NCI-H2196 treated with DMSO at 0.1 percent for 48 hours (cell line): ENCODE measurements around the gene RNF19B.

ENCODE experiments used
- DNase-seq: peaks from one replicate; lab custom pipeline; 2025; ENCODE audit not compliant: unreplicated experiment; lab: John Stamatoyannopoulos, UW

The RNF19B gene

DNA sequence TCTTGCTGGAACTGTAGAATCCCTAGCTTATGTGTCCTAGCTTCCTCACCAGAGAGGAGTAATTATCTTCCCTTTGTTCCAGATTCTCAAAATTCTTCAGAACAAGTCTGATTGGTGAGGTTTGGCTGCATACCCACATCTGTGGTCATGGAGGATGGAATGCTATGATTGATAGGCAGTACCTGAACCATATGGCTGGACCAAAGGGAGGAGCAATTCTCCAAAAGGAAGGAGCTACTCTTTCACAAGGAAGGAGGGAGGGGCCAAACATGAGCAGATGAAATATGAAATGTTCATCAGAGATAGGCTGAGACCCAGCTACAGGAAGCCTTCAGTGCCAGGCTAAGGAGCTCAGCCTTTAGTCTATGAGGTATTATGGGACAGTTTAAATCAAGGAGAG, 5.0 kb upstream of the RNF19B start:
- DNase-seq, result peak; percentile 12

DNA sequence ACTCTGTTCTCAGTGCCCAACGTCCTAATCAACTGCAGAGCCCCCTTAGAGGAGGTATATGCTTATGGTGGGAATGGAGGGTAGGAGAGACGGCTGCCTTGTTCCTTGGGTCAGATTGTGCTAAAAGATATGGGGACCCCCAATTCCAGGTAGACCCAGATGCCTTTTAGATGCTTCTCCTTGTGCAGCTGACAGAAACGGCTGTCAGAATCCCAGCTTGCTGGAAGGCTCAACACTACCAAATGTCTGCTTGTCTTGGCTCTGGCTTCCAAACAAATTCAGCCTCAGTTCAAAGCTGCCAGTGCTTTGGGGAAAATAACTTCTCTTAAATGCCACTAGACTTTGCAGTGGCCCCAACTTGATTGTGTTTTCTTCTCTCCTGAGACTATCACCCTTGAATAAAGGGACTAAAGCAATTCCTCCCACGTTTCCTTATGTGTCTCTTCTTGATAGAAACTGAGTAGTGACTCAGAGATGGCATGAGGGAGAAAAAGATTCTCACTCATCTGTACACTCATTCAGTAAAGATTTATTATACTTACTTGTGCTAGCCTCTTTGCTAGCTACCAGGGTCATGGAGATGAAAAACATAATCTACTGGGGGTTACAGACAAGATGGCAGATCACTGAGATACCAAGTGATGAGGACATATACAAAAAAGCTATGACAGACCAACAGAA, 3.4 kb upstream of the RNF19B start:
- DNase-seq, result no peak

DNA sequence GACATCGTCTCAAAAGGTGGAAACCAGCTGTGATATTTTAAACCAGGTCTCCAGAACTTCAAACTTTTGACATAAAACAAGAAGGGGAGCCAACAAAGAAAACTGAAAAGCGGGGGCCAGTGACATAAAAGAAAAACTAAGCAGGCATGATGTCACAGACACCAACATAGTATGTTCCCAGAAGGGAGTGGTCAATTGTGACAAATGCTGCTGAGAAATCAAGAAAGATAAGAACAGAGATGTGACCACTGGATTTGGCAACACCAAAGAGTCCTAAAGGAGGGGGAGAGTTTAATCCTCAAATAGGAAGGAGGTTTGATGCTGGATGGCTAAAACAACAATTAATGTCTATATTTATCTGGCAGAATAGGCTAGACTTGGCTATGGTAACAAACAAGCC, 2.3 kb upstream of the RNF19B start:
- DNase-seq, result no peak

DNA sequence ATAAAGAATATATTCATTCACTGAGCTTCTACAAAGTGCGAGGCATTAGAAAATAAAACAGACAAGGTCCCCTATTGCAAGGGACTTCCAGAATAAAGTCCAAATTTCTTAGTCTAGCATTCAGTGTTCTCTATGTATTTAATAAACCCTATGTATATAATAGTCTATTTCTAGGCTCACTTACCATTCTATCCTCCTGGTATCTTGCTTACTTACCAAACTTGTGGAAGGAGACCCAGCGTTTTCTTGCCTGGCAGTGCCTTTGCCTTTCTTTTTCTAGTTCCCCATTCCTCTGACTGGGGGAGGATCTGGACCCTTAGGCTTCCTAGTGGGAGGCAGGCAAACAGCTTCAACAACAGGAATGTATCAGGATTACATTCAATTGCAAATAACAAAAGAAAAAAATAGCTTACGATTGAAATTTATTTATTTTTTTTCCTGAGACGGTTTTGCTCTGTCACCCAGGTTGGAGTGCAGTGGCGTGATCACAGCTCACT, 690 bp upstream of the RNF19B start:
- DNase-seq, result no peak

DNA sequence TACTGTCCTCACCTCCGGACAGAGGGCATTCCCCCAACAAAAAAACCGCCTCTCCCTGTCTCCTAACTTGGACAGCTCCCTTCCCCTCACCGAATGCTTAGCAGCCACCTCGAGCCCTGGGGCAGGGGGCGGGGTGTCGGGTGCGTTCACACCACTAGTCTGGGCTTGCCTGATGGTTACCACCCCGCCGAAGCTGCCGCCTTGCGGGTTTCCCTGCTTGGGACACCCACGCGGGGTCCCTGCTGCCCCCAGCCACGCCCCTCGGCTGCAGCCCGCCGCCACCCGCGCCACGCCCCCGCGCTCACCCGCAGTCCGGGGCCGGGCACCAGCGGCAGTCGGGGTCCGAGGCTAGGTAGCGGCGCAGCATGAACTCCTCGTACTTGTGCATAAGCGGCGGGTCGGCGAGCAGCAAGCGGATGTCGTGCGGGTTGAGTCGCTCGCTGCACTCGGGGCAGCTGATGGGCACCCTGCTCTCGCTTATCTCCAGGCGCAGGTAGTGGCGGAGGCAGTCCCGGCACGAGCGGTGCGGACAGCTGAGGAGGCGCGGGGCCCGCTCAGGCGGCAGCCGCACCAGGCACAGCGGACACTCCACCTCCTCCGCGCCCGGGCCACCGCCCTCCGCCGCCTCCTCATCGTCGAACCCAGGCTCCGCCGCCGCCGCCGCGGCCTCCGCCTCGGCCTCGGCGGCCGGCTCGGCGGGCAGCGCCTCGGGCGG, 706 bp downstream of the RNF19B start:
- no peak for DNase-seq

DNA sequence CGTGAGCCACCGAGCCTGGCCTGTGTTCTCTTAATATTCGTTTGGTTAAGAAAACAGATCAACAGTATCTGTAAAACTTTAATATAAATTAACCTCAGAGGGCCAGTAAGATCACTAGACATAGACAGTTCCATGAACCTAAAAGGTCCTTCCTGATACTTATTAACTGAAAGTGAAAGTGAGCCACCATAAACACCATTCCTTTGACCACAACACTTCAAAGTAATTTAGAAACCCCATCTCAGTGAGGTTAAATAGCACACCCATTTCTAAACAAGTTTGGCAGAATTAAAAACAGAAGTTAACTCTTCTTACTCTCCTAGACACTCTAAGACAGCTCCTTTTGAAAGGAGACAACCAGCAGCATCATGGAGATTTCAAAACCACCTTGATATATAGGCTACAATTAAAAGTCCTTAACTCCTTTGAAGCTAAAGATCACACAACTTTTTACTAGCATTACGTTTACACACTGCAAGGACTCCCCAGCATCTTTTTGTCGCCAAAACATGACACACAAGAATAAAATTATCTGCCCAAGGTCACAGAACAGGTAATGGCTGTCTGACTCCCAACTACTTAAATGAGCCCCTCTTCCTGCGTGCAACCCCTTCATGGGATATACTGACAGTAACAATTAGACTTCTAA, 2.2 kb downstream of the RNF19B start:
- DNase-seq, result no peak

DNA sequence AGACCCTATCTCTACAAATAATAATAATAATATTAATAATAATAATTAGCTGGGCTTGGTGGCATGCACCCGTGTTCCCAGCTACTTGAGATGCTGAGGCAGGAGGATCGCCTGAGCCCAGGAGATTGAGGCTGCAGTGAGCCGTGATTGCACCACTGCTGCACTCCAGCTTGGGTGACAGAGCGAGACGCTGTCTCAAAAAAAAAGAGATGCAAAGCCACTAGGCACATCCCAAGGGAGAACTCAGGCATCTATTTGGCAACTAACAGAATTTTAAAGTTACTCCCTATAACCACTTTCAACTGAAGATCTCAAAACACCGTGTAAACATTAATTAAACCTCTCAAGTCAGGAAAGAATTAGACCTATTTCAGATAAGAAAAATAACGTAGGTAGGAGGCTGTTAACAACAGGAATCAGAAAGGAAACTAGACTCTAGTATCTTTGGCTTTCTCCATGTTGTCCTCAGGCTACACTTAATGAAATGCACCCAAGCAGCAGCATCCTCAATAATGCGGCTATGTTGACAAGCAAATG, 3.7 kb downstream of the RNF19B start:
- DNase-seq, result no peak

DNA sequence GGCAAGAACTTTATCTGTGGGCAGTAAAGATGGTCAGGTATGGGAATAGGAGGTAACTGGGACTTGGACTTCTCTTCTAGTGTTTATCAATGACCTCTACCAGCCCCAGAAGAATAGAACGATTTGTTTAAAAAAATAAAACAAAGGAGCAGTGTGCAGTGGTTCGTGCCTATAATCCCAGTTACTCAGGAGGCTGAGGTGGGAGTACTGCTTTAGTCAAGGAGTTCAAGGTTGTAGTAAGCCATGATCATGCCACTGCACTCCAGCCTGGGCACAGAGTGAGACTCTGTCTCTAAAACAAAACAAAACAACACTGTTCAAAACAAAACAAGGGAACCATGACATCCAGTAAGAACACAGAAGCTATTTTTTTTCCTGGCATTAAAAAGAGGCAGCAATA, 4.3 kb downstream of the RNF19B start:
- DNase-seq, result no peak

DNA sequence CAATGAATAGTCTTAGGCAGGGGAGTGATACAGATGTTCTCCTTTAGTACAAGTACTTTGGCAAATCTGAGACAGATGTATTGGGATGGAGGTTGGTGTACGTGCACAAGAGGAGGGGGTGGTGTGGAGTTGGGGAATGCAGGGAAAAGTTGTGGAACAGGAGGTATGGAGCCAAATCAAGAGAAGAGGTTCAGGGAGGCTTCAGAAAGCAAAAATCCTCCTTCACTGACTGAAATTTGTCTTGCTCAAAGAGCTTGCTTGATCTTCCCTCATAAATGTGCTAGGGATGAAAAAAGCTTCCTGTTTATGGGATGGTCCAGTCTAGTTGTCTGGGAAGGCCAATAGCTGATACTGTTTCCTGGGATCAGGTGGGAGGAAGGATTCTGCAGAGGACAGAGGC, 5.8 kb downstream of the RNF19B start:
- DNase-seq, result no peak

DNA sequence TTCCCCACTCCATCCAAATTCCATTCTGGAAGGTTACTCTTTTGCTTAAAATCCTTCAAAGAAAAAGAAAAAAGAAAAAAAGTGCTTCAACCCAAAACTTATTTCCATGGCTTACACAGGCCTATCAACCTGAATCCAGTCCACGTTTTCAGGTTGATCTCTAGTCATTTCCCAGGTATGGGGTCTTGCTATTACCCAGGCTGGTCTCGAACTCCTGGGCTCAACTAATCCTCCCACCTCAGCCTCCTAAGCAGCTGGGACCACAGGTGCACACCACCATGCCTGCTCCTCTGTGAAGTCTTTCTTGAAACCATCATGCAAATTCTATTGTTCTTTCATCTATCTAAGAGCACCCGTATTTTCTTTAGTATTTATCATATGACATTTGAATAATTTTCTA, 7.6 kb downstream of the RNF19B start:
- DNase-seq, result no peak

DNA sequence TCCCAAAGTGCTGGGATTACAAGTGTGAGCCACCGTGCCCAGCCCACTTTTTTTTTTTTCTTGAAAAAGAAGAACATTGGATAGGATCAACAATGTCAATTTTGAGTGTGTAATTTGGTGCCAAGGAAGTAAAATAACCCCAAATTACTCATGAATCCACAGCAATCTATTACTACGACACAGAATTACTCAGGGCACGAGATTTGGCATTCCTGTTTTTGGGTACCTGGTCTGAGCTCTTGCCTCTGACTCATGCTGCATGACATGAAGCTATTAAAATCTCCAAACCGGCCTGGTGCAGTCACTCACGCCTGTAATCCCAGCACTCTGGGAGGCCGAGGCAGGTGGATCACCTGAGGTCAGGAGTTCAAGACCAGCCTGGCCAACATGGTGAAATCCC, 10.4 kb downstream of the RNF19B start:
- DNase-seq, result no peak

DNA sequence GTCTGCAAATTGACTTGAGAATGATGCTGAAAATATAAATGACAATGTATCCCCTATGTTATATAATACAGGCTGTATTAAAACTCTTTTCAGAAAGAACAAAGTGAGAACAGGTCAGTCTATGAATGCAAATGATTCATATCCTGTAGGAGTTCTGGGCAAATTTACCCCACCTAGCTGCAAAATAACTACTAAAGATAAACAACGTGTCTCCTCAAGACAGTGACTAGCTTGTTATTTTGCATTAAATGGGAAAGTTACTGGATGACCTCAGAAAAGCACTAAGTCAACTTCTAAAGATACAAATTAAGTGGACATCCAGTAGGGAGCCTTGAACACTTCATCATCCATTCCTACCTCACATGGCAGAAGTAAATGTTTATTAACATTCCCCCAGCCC, 11.1 kb downstream of the RNF19B start:
- no peak for DNase-seq

DNA sequence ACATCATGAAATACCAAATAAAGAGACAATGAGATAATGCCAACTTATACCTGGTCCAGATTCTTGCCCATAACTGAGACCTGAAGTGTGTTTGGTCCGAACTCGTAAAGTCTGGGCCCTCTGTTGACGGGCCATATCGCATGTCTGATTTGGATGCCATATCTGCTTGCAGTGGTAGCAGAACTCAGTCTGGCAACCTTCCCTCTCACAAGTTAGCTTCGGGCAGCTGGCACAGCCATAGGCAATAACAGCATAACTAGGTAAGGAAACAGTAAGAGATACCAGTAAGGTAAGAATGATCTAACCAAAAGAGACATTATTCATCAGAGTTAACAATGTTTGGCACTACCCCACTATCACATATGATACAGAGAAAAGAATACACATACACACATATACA, 15.1 kb downstream of the RNF19B start:
- DNase-seq, result peak; percentile 10

DNA sequence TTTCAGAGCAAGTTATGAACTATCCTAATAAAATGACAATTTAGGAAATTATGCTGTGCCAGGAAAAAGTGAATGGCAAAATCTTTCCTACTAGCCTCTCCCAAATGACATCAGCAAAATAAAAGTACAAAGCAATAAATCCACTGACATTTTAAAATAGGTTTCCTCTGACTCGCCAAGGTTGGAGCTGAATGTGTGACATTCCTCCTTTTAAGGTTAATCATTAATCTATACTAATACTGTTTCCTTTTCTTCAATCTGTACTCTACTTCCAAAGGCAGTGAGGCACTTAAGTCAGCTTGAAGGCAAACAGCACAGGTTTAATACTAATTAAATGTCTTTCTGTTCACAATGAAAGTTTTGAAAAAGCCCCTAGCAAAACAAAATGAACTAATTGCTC, 15.7 kb downstream of the RNF19B start:
- no peak for DNase-seq

DNA sequence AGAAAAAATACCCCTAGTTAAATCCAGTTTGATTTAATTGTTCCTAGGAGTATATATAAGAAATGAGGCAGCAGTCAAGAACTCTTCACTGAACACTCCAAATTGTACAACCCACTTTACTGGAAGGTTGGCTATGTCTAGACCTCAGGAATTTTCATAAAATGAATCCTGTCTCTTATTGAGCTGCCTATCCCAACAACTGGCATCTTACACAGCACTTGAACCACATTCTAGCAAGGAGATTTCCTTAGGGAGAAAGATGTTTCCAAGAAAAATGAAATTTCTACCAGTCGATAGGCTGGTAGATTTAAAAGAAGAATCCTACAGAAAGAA, 16.3 kb downstream of the RNF19B start:
- no peak for DNase-seq

DNA sequence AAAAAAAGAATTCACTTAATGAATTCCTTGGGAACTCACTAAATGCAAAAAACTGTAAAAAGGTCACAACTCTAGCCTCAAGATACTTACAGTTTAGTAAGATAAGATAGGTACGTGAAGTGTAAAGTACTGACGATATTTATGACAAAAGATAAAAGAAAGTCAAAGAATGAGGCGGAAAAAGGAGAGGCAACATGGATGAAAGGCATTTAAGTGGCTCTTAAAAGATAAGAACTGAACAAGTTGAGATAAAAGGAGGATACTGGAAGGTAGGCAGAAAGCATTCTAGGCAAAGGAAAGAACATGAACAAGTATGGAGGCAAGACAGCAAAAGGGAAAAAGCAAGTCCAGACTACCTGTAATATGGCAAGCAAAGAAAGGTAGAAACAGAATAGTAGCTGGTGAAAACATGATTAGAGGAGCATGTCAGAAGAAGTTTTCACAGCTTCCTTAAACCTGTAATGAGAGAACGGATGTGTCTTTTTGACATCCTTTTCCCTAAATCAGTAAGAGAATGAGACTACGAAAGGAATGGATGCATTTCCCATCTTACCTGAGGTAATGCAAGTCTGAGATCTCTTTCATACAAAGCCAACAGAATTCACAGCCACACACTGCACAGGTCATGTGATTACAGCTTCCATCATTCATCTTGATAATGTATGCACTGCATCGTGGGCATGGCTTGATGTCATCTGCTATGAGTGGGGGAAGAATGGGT, 16.8 kb downstream of the RNF19B start:
- no peak for DNase-seq

DNA sequence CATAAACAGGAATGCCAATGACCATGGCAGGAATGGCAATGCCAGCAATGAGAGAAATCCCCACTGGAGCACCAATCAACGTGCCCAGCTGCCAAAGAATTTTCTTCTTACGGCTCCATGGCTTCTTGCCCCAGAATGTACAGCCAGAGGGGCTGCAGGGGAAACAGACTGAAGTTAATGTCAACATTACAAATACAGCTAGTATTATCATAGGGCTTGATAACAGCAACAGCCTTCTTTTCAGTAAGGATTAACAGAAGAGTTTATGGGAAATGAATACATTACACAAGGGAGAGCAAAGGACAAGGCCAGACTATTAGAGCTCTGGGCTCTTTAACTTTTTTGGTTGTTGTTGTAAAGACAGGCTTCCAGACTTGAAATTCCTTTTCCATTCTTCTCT, 18.2 kb downstream of the RNF19B start:
- no peak for DNase-seq

DNA sequence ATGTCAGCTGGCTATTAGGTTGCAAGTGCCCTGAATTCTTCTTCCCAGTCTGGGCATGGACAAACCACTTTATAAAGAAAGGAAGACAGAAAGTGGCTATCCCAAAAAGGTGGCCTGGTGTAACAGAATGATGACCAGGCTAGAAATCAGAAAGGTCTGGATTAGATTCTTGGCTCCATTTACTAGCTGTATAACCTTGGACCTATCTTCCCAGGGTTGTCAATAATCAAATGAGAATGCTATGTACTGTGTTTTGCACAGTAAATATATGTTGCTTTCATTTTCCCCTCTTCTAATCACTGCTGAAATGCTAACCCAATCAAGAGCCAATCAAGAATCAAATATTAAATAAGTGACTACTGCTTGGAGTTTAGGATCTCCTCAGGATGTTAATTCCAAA, 20.4 kb downstream of the RNF19B start:
- no peak for DNase-seq

DNA sequence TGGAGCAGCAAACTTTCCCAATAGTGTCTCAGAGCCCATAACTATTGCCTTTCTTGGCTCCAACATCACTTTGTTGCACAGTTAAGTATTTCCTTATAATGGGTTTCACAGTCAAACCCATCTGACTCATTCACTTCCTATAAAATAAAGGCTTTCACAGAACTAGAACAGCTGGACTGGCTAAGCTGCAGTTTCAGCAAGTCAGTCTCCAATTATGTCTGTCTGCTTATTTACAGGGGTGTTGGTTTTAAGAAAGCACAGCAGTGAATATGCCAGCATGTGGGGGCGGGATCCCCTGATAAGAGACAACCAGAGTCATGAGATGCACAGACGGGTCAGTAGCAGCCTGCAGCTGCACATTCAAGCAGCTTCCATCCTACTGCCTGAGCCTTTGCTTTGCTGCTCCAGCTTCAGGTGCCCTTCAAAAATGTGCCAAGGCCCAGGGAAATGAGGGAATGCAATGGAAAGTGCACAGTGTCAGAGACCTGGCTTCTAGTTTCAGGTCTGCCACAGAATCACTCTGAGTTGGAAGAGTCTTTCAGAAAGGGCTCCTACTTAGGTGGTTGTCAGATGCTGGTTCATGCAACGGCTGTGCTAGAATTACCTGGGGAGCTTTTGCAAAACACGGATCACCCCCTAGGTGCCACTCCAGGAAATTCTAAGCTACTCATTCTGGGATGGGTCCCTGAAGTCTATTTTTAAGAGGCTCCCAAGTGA, 24.8 kb downstream of the RNF19B start:
- DNase-seq, result no peak

DNA sequence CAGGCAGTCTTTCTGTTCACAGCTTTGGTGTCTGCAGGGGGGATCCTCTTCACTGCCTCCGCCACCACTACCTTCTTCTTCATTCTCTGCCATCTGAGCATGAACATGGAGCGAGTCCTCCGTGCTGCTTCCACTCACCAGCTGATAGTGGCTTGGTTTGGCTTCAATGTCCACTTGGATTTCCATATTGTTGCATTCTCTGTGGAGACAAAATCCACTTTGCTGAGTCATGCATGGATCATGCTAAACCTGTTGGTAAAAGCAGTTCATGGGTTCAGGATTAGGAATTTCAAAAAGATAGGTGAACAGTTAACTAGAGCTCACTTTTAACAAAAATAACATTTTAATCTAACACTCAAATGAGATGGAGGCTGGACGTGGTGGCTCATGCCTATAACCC, 27.5 kb downstream of the RNF19B start:
- DNase-seq, result no peak

DNA sequence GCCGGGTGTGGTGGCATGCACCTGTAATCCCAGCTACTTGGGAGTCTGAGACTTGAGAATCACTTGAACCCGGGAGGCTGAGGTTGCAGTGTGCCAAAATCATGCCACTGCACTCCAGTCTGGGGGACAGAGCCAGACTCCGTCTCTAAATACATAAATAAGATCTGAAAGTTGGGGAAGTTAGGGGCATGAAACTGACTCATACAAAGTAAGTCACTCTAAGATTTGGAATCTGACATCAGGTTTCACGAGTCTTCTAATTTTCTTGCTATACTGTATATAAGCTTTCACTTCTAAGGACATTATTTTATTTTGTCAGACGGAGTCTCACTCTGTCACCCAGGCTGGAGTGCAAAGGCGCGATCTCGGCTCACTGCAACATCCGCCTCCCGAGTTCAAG, 30.1 kb downstream of the RNF19B start:
- no peak for DNase-seq
